ENCODE measurements around the gene PRDM7.
A peak's percentile ranks its signal among the peaks of the same experiment; 100 is the strongest.
"Not testable (repeated sequence)": the region's sequence is repeated elsewhere in the genome, so short reads cannot be mapped to it uniquely, and the experiment has no call there.

PRDM7 gene

GRCh38 chr16:90097010-90097684 is 20.0 kb upstream of the PRDM7 start:
- not testable (repeated sequence) for H3K27ac ChIP-seq (ENCODE audit: low read depth, low read length, severe bottlenecking); H3K9me3 ChIP-seq (ENCODE audit: control insufficient read depth, low read length); H3K4me3 ChIP-seq (ENCODE audit: extremely low read depth, insufficient read depth, low read length, poor library complexity, severe bottlenecking); H3K4me1 ChIP-seq (ENCODE audit: control insufficient read depth, insufficient read depth, low read length, poor library complexity, severe bottlenecking); H3K36me3 ChIP-seq (ENCODE audit: control insufficient read depth, insufficient read depth, low read length)
- 63 to 76% methylated on average over 5 to 8 of the region's 9 CpGs for WGBS, 2 experiments (ENCODE audit: insufficient coverage in 2 of 2)

- WGBS, 2 experiments (ENCODE audit: insufficient coverage in 2 of 2): 86 to 87% methylated on average over 14 to 16 of the region's 22 CpGs
- not testable (repeated sequence) for H3K9me3 ChIP-seq (ENCODE audit: control insufficient read depth, low read length); H3K4me3 ChIP-seq (ENCODE audit: extremely low read depth, insufficient read depth, low read length, poor library complexity, severe bottlenecking); H3K4me1 ChIP-seq (ENCODE audit: control insufficient read depth, insufficient read depth, low read length, poor library complexity, severe bottlenecking); H3K36me3 ChIP-seq (ENCODE audit: control insufficient read depth, insufficient read depth, low read length); H3K27ac ChIP-seq (ENCODE audit: low read depth, low read length, severe bottlenecking)
These were observed 17.7 kb upstream of the PRDM7 start for GRCh38 chr16:90094791-90095190.

GRCh38 chr16:90094296-90094695 is 17.2 kb upstream of the PRDM7 start:
- H3K9me3 ChIP-seq (ENCODE audit: control insufficient read depth, low read length); H3K36me3 ChIP-seq (ENCODE audit: control insufficient read depth, insufficient read depth, low read length); H3K4me3 ChIP-seq (ENCODE audit: extremely low read depth, insufficient read depth, low read length, poor library complexity, severe bottlenecking); H3K4me1 ChIP-seq (ENCODE audit: control insufficient read depth, insufficient read depth, low read length, poor library complexity, severe bottlenecking); H3K27ac ChIP-seq (ENCODE audit: low read depth, low read length, severe bottlenecking): not testable (repeated sequence)
- WGBS, 2 experiments (ENCODE audit: insufficient coverage in 2 of 2): 95% methylated on average over 9 of the region's 35 CpGs; no CpG with 5 or more reads in 1 of the 2 experiments

- H3K9me3 ChIP-seq (ENCODE audit: control insufficient read depth, low read length); H3K27ac ChIP-seq (ENCODE audit: low read depth, low read length, severe bottlenecking); H3K36me3 ChIP-seq (ENCODE audit: control insufficient read depth, insufficient read depth, low read length); H3K4me1 ChIP-seq (ENCODE audit: control insufficient read depth, insufficient read depth, low read length, poor library complexity, severe bottlenecking); H3K4me3 ChIP-seq (ENCODE audit: extremely low read depth, insufficient read depth, low read length, poor library complexity, severe bottlenecking): not testable (repeated sequence)
- 91 to 98% methylated on average over 8 to 14 of the region's 30 CpGs for WGBS, 2 experiments (ENCODE audit: insufficient coverage in 2 of 2)
These were observed 16.7 kb upstream of the PRDM7 start for GRCh38 chr16:90093799-90094198.

GRCh38 chr16:90092781-90093180 is 15.7 kb upstream of the PRDM7 start:
- not testable (repeated sequence) for H3K4me1 ChIP-seq (ENCODE audit: control insufficient read depth, insufficient read depth, low read length, poor library complexity, severe bottlenecking); H3K36me3 ChIP-seq (ENCODE audit: control insufficient read depth, insufficient read depth, low read length); H3K27ac ChIP-seq (ENCODE audit: low read depth, low read length, severe bottlenecking); H3K9me3 ChIP-seq (ENCODE audit: control insufficient read depth, low read length); H3K4me3 ChIP-seq (ENCODE audit: extremely low read depth, insufficient read depth, low read length, poor library complexity, severe bottlenecking)
- WGBS, 2 experiments (ENCODE audit: insufficient coverage in 2 of 2): 83 to 85% methylated on average over 3 of the region's 4 CpGs

GRCh38 chr16:90084215-90084950 is 7.3 kb upstream of the PRDM7 start:
- H3K4me3 ChIP-seq (ENCODE audit: extremely low read depth, insufficient read depth, low read length, poor library complexity, severe bottlenecking): no peak overlapping the region
- no peaks in the 10 kb centered on the region for H3K4me1 ChIP-seq (ENCODE audit: control insufficient read depth, insufficient read depth, low read length, poor library complexity, severe bottlenecking)
- no peaks in the 10 kb centered on the region for H3K9me3 ChIP-seq (ENCODE audit: control insufficient read depth, low read length)
- 83 to 90% methylated on average over 3 of the region's 4 CpGs for WGBS, 2 experiments (ENCODE audit: insufficient coverage in 2 of 2)
- H3K27ac ChIP-seq (ENCODE audit: low read depth, low read length, severe bottlenecking): no peak overlapping the region
- H3K36me3 ChIP-seq (ENCODE audit: control insufficient read depth, insufficient read depth, low read length): no peaks in the 10 kb centered on the region

GRCh38 chr16:90083139-90083538 is 6.0 kb upstream of the PRDM7 start:
- WGBS, 2 experiments (ENCODE audit: insufficient coverage in 2 of 2): 95 to 96% methylated on average over 5 to 6 of the region's 8 CpGs
- no peaks in the 10 kb centered on the region for H3K4me1 ChIP-seq (ENCODE audit: control insufficient read depth, insufficient read depth, low read length, poor library complexity, severe bottlenecking)
- H3K9me3 ChIP-seq (ENCODE audit: control insufficient read depth, low read length): no peaks in the 10 kb centered on the region

GRCh38 chr16:90081606-90081970 is 4.5 kb upstream of the PRDM7 start:
- H3K4me1 ChIP-seq (ENCODE audit: control insufficient read depth, insufficient read depth, low read length, poor library complexity, severe bottlenecking): no peaks in the 10 kb centered on the region
- H3K9me3 ChIP-seq (ENCODE audit: control insufficient read depth, low read length): no peaks in the 10 kb centered on the region
- H3K36me3 ChIP-seq (ENCODE audit: control insufficient read depth, insufficient read depth, low read length): no peaks in the 10 kb centered on the region
- no peak overlapping the region for H3K27ac ChIP-seq (ENCODE audit: low read depth, low read length, severe bottlenecking)
- 15 to 27% methylated on average over 5 to 6 of the region's 7 CpGs for WGBS, 2 experiments (ENCODE audit: insufficient coverage in 2 of 2)
- no peak overlapping the region for H3K4me3 ChIP-seq (ENCODE audit: extremely low read depth, insufficient read depth, low read length, poor library complexity, severe bottlenecking)

More at GRCh38 chr16:90083139-90083538, 6.0 kb upstream of the PRDM7 start:
- H3K4me3 ChIP-seq (ENCODE audit: extremely low read depth, insufficient read depth, low read length, poor library complexity, severe bottlenecking): no peak overlapping the region
- H3K36me3 ChIP-seq (ENCODE audit: control insufficient read depth, insufficient read depth, low read length): no peaks in the 10 kb centered on the region
- H3K27ac ChIP-seq (ENCODE audit: low read depth, low read length, severe bottlenecking): no peak overlapping the region

- Histone ChIP-seq H3K4me3 (ENCODE audit: extremely low read depth, insufficient read depth, low read length, poor library complexity, severe bottlenecking) (no peak overlapping the region), H3K4me1 (ENCODE audit: control insufficient read depth, insufficient read depth, low read length, poor library complexity, severe bottlenecking) (no peaks in the 10 kb centered on the region), H3K36me3 (ENCODE audit: control insufficient read depth, insufficient read depth, low read length) (no peaks in the 10 kb centered on the region), H3K27ac (ENCODE audit: low read depth, low read length, severe bottlenecking) (no peak overlapping the region), H3K9me3 (ENCODE audit: control insufficient read depth, low read length) (no peaks in the 10 kb centered on the region)
- WGBS, 2 experiments (ENCODE audit: insufficient coverage in 2 of 2): 85 to 89% methylated on average over 3 to 4 of the region's 6 CpGs
These were observed 1.4 kb upstream of the PRDM7 start for GRCh38 chr16:90078579-90078895.

- no peaks in the 10 kb centered on the region for H3K9me3 ChIP-seq (ENCODE audit: control insufficient read depth, low read length)
- 69 to 73% methylated on average over 13 to 20 of the region's 23 CpGs for WGBS, 2 experiments (ENCODE audit: insufficient coverage in 2 of 2)
- no peak overlapping the region for H3K27ac ChIP-seq (ENCODE audit: low read depth, low read length, severe bottlenecking)
- peak overlapping the region; percentile 22 for H3K4me3 ChIP-seq (ENCODE audit: extremely low read depth, insufficient read depth, low read length, poor library complexity, severe bottlenecking)
- H3K4me1 ChIP-seq (ENCODE audit: control insufficient read depth, insufficient read depth, low read length, poor library complexity, severe bottlenecking): no peaks in the 10 kb centered on the region
- no peaks in the 10 kb centered on the region for H3K36me3 ChIP-seq (ENCODE audit: control insufficient read depth, insufficient read depth, low read length)
These were observed 837 bp upstream of the PRDM7 start for GRCh38 chr16:90077757-90078578.
